K562 (cell line): ENCODE results near the gene TMTC2. TPM values are rescaled to one million over a fixed set of nuclear protein-coding genes. Genes with fewer than 3 reads are reported as not detected.

ENCODE experiments used
- ATAC-seq: fragments of 200-7000 bp; cut with Tn5 transposase; 3 replicates; pipeline ENCODE4 v1.9.1; 2020; ENCODE audit warnings: moderate library complexity
- BruUV-seq: library from RNA; stranded (reverse); fragments of 400-500 nt; replicated peaks from 2 replicates; lab custom pipeline; 2021; lab: Mats Ljungman, UMichigan
- CTCF ChIA-PET: fragments of 300-600 bp; formaldehyde crosslinking; extraction: SDS; loops from one replicate; lab custom pipeline; 2021; ENCODE audit warnings: low intra/inter-chr PET ratio; lab: Yijun Ruan, JAX
- POLR2A ChIA-PET: fragments of 300-600, 350-650 bp; sonication (Branson Sonifier 250); formaldehyde crosslinking; extraction: SDS; loops from one replicate; lab custom pipeline; 2021; ENCODE audit warnings: antibody characterized with exemption, inconsistent platforms; lab: Yijun Ruan, JAX
- DNase-seq, 4 experiments: peaks; one replicate each; pipeline versions ENCODE4 v3.0.0 to v3.0.0-alpha.2; 2011 to 2018; ENCODE audit warnings: low spot score in 3 of 4, mixed read lengths in 3 of 4; ENCODE audit errors: extremely low read depth in 1 of 4
- FAIRE-seq: peaks from 2 replicates; lab custom pipeline; 2011; peaks lifted over from hg19 to GRCh38; lab: Jason Lieb, UNC
- H2AFZ ChIP-seq: 2 replicates; pipeline ENCODE4 v1.6.0; 2011; ENCODE audit warnings: low read depth, low read length, control low read depth, inconsistent platforms
- H3K27ac ChIP-seq: fragments of 200-600 bp; 3 replicates; pipeline ENCODE4 v1.8.0; 2011; ENCODE audit warnings: low read depth, mild to moderate bottlenecking, control low read depth, inconsistent platforms, low read length, moderate library complexity, mixed read lengths; ENCODE audit errors: extremely low read depth
- H3K27me3 ChIP-seq, 2 experiments: fragments of 300-600 bp in 1 of 2; 2 replicates in 1 of 2; 3 replicates in 1 of 2; pipeline versions ENCODE4 v1.6.0 to v1.8.0; 2011; ENCODE audit warnings: inconsistent platforms in 2 of 2, low read length in 2 of 2, mild to moderate bottlenecking in 1 of 2, mixed read lengths in 1 of 2, moderate library complexity in 1 of 2; ENCODE audit not compliant: control insufficient read depth in 2 of 2, insufficient read depth in 2 of 2
- H3K36me3 ChIP-seq: fragments of 300-600 bp; 3 replicates; pipeline ENCODE4 v1.8.0; 2011; ENCODE audit warnings: mild to moderate bottlenecking, low read length, inconsistent platforms; ENCODE audit not compliant: control insufficient read depth, insufficient read depth
- H3K4me1 ChIP-seq, 2 experiments: fragments of 200-600 bp in 1 of 2; replicated peaks in 1 of 2; 2 replicates in 1 of 2; 3 replicates in 1 of 2; pipeline versions ENCODE4 v1.5.1 to v1.8.0; 2011; ENCODE audit warnings: inconsistent platforms in 2 of 2, low read length in 2 of 2, mild to moderate bottlenecking in 1 of 2, mixed read lengths in 1 of 2, moderate library complexity in 1 of 2; ENCODE audit not compliant: control insufficient read depth in 2 of 2, insufficient read depth in 2 of 2
- H3K4me2 ChIP-seq: 2 replicates; pipeline ENCODE4 v1.6.1; 2011; ENCODE audit warnings: low read length, control low read depth, inconsistent platforms, mixed read lengths; ENCODE audit not compliant: insufficient read depth
- H3K4me3 ChIP-seq: fragments of 200-600 bp; sonication (generic), shearing (Covaris generic); 2 replicates; pipeline ENCODE4 v1.5.1; 2016; ENCODE audit warnings: control low read depth, inconsistent platforms
- H3K79me2 ChIP-seq: fragments of 200-600 bp; 3 replicates; pipeline ENCODE4 v1.8.0; 2011; ENCODE audit warnings: low read length, inconsistent platforms; ENCODE audit not compliant: control insufficient read depth, insufficient read depth
- H3K9ac ChIP-seq, 2 experiments: 2 replicates each; pipeline versions ENCODE4 v1.6.0 to v1.6.1; 2011; ENCODE audit warnings: low read depth in 2 of 2, low read length in 2 of 2, control low read depth in 1 of 2, inconsistent platforms in 1 of 2, mild to moderate bottlenecking in 1 of 2, mixed read lengths in 1 of 2; ENCODE audit not compliant: insufficient read depth in 1 of 2
- H3K9me1 ChIP-seq: one replicate; pipeline ENCODE4 v1.6.0; 2011; ENCODE audit warnings: inconsistent platforms, mild to moderate bottlenecking, low read length, moderate library complexity; ENCODE audit not compliant: control insufficient read depth, insufficient read depth
- H3K9me3 ChIP-seq: replicated peaks from 2 replicates; pipeline ENCODE4 v1.5.1; 2011; ENCODE audit warnings: low read depth, low read length, inconsistent platforms; ENCODE audit not compliant: control insufficient read depth, insufficient read depth
- H4K20me1 ChIP-seq: replicated peaks from 2 replicates; pipeline ENCODE4 v1.6.1; 2011; ENCODE audit warnings: low read length, inconsistent platforms, mixed read lengths; ENCODE audit not compliant: control insufficient read depth, insufficient read depth
- EZH2 ChIP-seq: IDR thresholded peaks from 2 replicates; pipeline ENCODE4 v1.6.1; 2012; ENCODE audit warnings: low read depth, mild to moderate bottlenecking, inconsistent platforms, low read length, borderline replicate concordance
- MCM3 ChIP-seq: fragments of 450-650 bp; IDR thresholded peaks from 2 replicates; pipeline ENCODE4 v1.6.1; 2016
- ZNF316 ChIP-seq: fragments of 450-650 bp; IDR thresholded peaks from 2 replicates; pipeline ENCODE4 v1.6.1; 2016
- ZNF668 ChIP-seq: fragments of 250-450 bp; sonication (Bioruptor Pico); IDR thresholded peaks from 2 replicates; pipeline ENCODE4 v1.8.0; 2022; ENCODE audit warnings: mild to moderate bottlenecking, inconsistent platforms
- WGBS: fragments of 100-300 bp; shearing (Covaris generic); methylation state at CpG from one replicate; pipeline ENCODE4 v1.1.6; 2016; ENCODE audit warnings: low coverage, mixed read lengths; ENCODE audit not compliant: insufficient coverage; ENCODE audit errors: missing lambda C conversion rate; 5-methylcytosine and 5-hydroxymethylcytosine counted together
- in situ Hi-C: fragments of 300-500 bp; cut with MboI; formaldehyde crosslinking; loops from 4 replicates; pipeline ENCODE4 v1.15.0; 2018; ENCODE audit warnings: inconsistent platforms, mixed read lengths
- intact Hi-C: fragments of 100-400 bp; cut with micrococcal nuclease; formaldehyde crosslinking; loops from 2 replicates; pipeline ENCODE4 v1.14.2; 2022
- polyA plus RNA-seq, 8 experiments: library from polyadenylated mRNA; depleted of rRNA in 4 of 8; stranded (reverse) in 5 of 8; unstranded in 3 of 8; fragments of >200 nt; fragmentation: Nextera tagmentation in 2 of 8; fragmentation: Illumina TruSeq in 1 of 8; extraction: Ambion mirVana in 2 of 8; extraction: Trizol in 1 of 8; gene quantifications; 2 replicates each; pipeline versions ENCODE4 v1.2.1 to v1.2.3, GENCODE V29; 2011 to 2014; ENCODE audit warnings: inconsistent platforms in 1 of 8, missing spikeins in 1 of 8
- total RNA-seq, 7 experiments: library from RNA; depleted of rRNA in 6 of 7; stranded (reverse); fragments of >200 nt in 6 of 7; fragmentation: Illumina TruSeq in 2 of 7; extraction: Trizol in 2 of 7; gene quantifications; 2 replicates each; pipeline versions ENCODE4 v1.2.1 to v1.2.3, GENCODE V29; 2011 to 2021; ENCODE audit warnings: low replicate concordance in 1 of 7
- TF ChIP-seq, protein P1 (sequence below), 2 experiments: IDR thresholded peaks in 1 of 2; conservative IDR thresholded peaks in 1 of 2; 2 replicates each; pipeline ENCODE4 v1.6.1; 2016; ENCODE audit warnings: low read depth in 2 of 2, mild to moderate bottlenecking in 1 of 2, missing compliant biosample characterization in 1 of 2, missing genetic modification characterization in 1 of 2, moderate library complexity in 1 of 2

Gene TMTC2
- total and polyA plus RNA-seq, 9 of the 15 experiments (the other 6 are each of a cell fraction or from before 2014, with no cell fraction given), result 0.29 to 1.1 (median 0.55) TPM

DNA sequence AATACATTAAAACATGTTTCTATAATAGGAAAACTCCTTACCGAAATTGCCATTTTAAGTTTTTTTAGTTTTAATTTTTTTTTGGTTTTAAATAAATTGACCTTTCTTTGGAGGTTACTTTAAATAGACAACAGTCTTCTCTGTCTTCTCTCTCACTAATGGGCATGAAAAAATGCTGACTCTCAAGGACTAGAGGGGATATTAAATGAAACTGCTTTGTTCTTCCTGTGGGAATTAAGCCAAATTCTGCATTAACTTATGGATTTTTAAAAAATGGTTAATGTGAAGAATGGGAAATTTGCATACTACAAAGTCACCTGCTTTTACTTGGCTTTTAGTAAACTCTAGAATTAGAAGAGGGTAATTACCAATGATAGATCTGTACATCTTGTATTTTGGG, 378.9 kb downstream of the TMTC2 start:
- H3K4me3 ChIP-seq, result no peak overlapping the region
- H3K4me2 ChIP-seq, result no peak overlapping the region
- no peaks in the 10 kb centered on the region for H3K79me2 ChIP-seq
- H3K9ac ChIP-seq, result no peak overlapping the region
- FAIRE-seq, result no peak
- no peak for ATAC-seq
- BruUV-seq, result no TSS peak
- no peak overlapping the region for H3K27ac ChIP-seq
- H3K9me3 ChIP-seq, result no peaks in the 10 kb centered on the region
- H3K9me1 ChIP-seq, result no peaks in the 10 kb centered on the region
- TF ChIP-seq ZNF668 (CRISPR knock-in tag) (no peak), ZNF316 (peak; percentile 35; the same call in 1 of the 2 replicates)
- TF ChIP-seq, all 486 proteins: peak for 1
- in situ Hi-C loops (no loop called here), intact Hi-C loops (no loop called here)
- H3K36me3 ChIP-seq, result no peaks in the 10 kb centered on the region
- no peak for DNase-seq
- H2AFZ ChIP-seq, result no peak overlapping the region
- H4K20me1 ChIP-seq, result no peaks in the 10 kb centered on the region
- POLR2A ChIA-PET, result no interaction called here
- WGBS, result 11% methylated on average over 1 of the region's 1 CpG
- no peaks in the 10 kb centered on the region for H3K4me1 ChIP-seq
- CTCF ChIA-PET, result no interaction called here
- H3K27me3 ChIP-seq, result no peaks in the 10 kb centered on the region

DNA sequence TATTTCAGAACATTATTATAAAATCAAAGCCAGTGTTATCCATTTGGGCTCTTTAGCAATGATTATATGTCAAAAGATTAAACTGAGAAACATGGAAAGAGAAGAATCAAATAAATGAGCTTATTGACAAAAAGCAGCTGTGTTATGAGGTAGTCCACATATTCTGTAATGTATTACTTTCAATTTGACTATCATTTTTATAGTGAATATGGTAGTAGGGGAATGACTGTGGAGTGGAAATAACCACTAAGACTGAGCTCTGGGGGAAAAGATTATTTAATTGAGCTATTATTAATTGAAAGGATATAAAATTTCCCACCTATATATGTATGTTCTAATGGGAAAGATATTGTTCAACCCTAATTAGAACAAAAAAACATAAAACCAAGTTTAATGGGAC, 381.3 kb downstream of the TMTC2 start:
- no peak for DNase-seq
- no peak for FAIRE-seq
- TF ChIP-seq, protein P1, sequence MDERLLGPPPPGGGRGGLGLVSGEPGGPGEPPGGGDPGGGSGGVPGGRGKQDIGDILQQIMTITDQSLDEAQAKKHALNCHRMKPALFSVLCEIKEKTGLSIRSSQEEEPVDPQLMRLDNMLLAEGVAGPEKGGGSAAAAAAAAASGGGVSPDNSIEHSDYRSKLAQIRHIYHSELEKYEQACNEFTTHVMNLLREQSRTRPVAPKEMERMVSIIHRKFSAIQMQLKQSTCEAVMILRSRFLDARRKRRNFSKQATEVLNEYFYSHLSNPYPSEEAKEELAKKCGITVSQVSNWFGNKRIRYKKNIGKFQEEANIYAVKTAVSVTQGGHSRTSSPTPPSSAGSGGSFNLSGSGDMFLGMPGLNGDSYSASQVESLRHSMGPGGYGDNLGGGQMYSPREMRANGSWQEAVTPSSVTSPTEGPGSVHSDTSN (CRISPR knock-in tag; IDR thresholded peaks at IDR 0.05; ENCODE audit: low read depth), result no peak
- TF ChIP-seq, protein P1 (tag; conservative IDR thresholded peaks at IDR 0.05; ENCODE audit: low read depth), result no peak
- no peak for TF ChIP-seq MCM3
- TF ChIP-seq EZH2, result no peak
- Histone ChIP-seq H3K27ac (no peak overlapping the region), H3K9me3 (no peaks in the 10 kb centered on the region), H2AFZ (no peak overlapping the region), H3K79me2 (no peaks in the 10 kb centered on the region), H3K4me2 (no peak overlapping the region), H3K36me3 (no peaks in the 10 kb centered on the region), H3K27me3 (no peaks in the 10 kb centered on the region), H3K4me3 (no peak overlapping the region), H3K9ac (no peak overlapping the region), H3K9me1 (no peaks in the 10 kb centered on the region), H4K20me1 (no peaks in the 10 kb centered on the region), H3K4me1 (no peaks in the 10 kb centered on the region)
- CTCF ChIA-PET, result no interaction called here
- POLR2A ChIA-PET, result no interaction called here
- BruUV-seq, result no TSS peak
- ATAC-seq, result no peak
- in situ Hi-C loops (no loop called here), intact Hi-C loops (no loop called here)
